ENCODE measurements around the gene CD33.

DNA sequence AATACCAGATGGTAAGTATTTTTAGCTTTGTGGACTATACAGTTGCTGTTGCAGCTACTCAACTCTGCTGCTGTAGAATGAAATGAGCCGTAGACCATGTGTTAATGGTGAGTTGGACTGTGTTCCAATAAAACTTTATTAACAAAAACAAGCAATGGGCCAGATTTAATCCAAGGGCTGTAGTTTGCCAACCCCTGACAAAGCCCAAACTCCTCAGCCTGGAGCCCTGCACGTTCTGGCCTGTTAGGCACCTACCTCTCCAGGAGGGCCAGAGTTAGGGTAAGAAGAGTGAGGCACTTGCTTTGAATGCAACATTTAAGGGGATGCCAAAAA lies 36.7 kb upstream of the CD33 start:
- TF ChIP-seq, protein P1, sequence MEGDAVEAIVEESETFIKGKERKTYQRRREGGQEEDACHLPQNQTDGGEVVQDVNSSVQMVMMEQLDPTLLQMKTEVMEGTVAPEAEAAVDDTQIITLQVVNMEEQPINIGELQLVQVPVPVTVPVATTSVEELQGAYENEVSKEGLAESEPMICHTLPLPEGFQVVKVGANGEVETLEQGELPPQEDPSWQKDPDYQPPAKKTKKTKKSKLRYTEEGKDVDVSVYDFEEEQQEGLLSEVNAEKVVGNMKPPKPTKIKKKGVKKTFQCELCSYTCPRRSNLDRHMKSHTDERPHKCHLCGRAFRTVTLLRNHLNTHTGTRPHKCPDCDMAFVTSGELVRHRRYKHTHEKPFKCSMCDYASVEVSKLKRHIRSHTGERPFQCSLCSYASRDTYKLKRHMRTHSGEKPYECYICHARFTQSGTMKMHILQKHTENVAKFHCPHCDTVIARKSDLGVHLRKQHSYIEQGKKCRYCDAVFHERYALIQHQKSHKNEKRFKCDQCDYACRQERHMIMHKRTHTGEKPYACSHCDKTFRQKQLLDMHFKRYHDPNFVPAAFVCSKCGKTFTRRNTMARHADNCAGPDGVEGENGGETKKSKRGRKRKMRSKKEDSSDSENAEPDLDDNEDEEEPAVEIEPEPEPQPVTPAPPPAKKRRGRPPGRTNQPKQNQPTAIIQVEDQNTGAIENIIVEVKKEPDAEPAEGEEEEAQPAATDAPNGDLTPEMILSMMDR (conservative IDR thresholded peaks at IDR 0.05) = no peak
- no peak for TF ChIP-seq ZFX (IDR thresholded peaks at IDR 0.05)

All from C4-2B (cell line).